WTC11 (cell line): Measurements from ENCODE around the gene ITPKC. TPM values are rescaled to one million over a fixed set of nuclear protein-coding genes. Genes with fewer than 3 reads are reported as not detected.

Experiments
- ATAC-seq: fragments of 200-7000 bp; cut with Tn5 transposase; 2 replicates; pipeline ENCODE4 v1.10.0; 2021; ENCODE audit warnings: mild to moderate bottlenecking, moderate library complexity
- CTCF ChIA-PET: fragments of 300-600 bp; sonication (Branson Sonifier 250); formaldehyde crosslinking; loops from one replicate; lab custom pipeline; 2021; ENCODE audit warnings: antibody characterized with exemption; lab: Charles Lee
- POLR2A ChIA-PET: fragments of 350-600 bp; sonication (Branson Sonifier 250); formaldehyde crosslinking; loops from one replicate; lab custom pipeline; 2021; ENCODE audit warnings: antibody characterized with exemption; lab: Charles Lee
- DNase-seq: peaks from one replicate; pipeline ENCODE4 v3.0.0; 2021; ENCODE audit warnings: low spot score
- H3K27ac Mint-ChIP-seq: 2 replicates; pipeline ENCODE4 v1.8.0; 2021; ENCODE audit warnings: mixed read lengths
- H3K27me3 Mint-ChIP-seq: 2 replicates; pipeline ENCODE4 v1.8.0; 2021; ENCODE audit warnings: low read depth, mild to moderate bottlenecking, moderate library complexity, mixed read lengths
- H3K36me3 Mint-ChIP-seq: 2 replicates; pipeline ENCODE4 v1.8.0; 2021; ENCODE audit warnings: mixed read lengths
- H3K4me1 Mint-ChIP-seq: 2 replicates; pipeline ENCODE4 v1.8.0; 2022; ENCODE audit warnings: mixed read lengths
- H3K4me3 Mint-ChIP-seq: 2 replicates; pipeline ENCODE4 v1.8.0; 2021; ENCODE audit warnings: mild to moderate bottlenecking, moderate library complexity, mixed read lengths
- H3K9me3 Mint-ChIP-seq: 2 replicates; pipeline ENCODE4 v1.8.0; 2021; ENCODE audit warnings: mixed read lengths
- CREM ChIP-seq: sonication (generic); formaldehyde crosslinking; IDR thresholded peaks from 2 replicates; pipeline ENCODE4 v1.8.1; 2022; ENCODE audit warnings: mild to moderate bottlenecking, missing genetic modification reagents, moderate library complexity
- GTF2I ChIP-seq: fragments of 250-450 bp; sonication (Bioruptor Pico); conservative IDR thresholded peaks from 2 replicates; pipeline ENCODE4 v1.4.0; 2021; ENCODE audit warnings: mild to moderate bottlenecking
- HMGA2 ChIP-seq: fragments of 250-450 bp; sonication (Bioruptor Pico); IDR thresholded peaks from 2 replicates; pipeline ENCODE4 v1.4.0; 2021; ENCODE audit warnings: mild to moderate bottlenecking, moderate library complexity
- OVOL2 ChIP-seq: fragments of 250-450 bp; sonication (Bioruptor Pico); IDR thresholded peaks from 2 replicates; pipeline ENCODE4 v1.9.0; 2021; ENCODE audit warnings: mild to moderate bottlenecking, borderline replicate concordance
- SOX15 ChIP-seq: fragments of 250-450 bp; sonication (Bioruptor Pico); IDR thresholded peaks from 2 replicates; pipeline ENCODE4 v1.9.0; 2021; ENCODE audit warnings: mild to moderate bottlenecking
- ZNF671 ChIP-seq: fragments of 250-450 bp; sonication (Bioruptor Pico); IDR thresholded peaks from 2 replicates; pipeline ENCODE4 v1.8.0; 2021; ENCODE audit warnings: mild to moderate bottlenecking
- total RNA-seq: library from RNA; stranded (reverse); gene quantifications from 3 replicates; pipeline ENCODE4 v1.2.3, GENCODE V29; 2021
- TF ChIP-seq, protein P1 (sequence below): sonication (generic); formaldehyde crosslinking; IDR thresholded peaks from 2 replicates; pipeline ENCODE4 v1.8.1; 2023; ENCODE audit warnings: mild to moderate bottlenecking, missing genetic modification reagents, moderate library complexity
- TF ChIP-seq, protein P2 (sequence below): fragments of 250-450 bp; sonication (Bioruptor Pico); IDR thresholded peaks from 2 replicates; pipeline ENCODE4 v1.9.0; 2021; ENCODE audit warnings: mild to moderate bottlenecking
- TF ChIP-seq, protein P3 (sequence below): sonication (generic); formaldehyde crosslinking; IDR thresholded peaks from 2 replicates; pipeline ENCODE4 v1.8.0; 2023; ENCODE audit warnings: missing genetic modification reagents, mild to moderate bottlenecking, borderline replicate concordance
- TF ChIP-seq, protein P4 (sequence below): sonication (generic); formaldehyde crosslinking; IDR thresholded peaks from 2 replicates; pipeline ENCODE4 v1.8.1; 2023; ENCODE audit warnings: mild to moderate bottlenecking, missing genetic modification reagents

Gene ITPKC
- total RNA-seq, 1 experiment from 2014 or later, result 13.8 TPM

DNA sequence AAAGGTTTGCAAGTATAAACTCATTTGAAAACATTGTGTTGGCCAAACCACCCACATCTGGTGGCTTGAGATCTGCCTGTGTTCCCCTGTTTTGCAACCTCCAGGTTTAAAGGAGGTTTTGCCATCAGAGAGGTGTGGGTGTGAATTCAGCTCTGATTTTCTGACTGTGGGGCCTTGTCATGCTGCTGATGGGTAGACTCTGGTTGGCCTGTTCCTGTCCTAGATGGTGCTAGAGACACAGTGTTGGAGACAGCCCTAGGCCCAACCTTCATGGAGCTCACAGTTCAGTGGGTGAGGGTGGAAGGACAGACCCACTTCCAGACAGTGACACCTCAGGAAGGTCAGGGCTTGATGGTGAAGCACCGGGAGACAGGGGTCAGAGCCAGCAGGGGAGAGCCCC lies 68.6 kb downstream of the ITPKC start:
- no peak overlapping the region for H3K27ac Mint-ChIP-seq
- DNase-seq, result no peak
- H3K9me3 Mint-ChIP-seq, result no peaks in the 10 kb centered on the region
- no peaks in the 10 kb centered on the region for H3K27me3 Mint-ChIP-seq
- no peak overlapping the region for H3K4me3 Mint-ChIP-seq
- TF ChIP-seq GTF2I (no peak), CREM (no peak), HMGA2 (CRISPR knock-in tag) (no peak)
- TF ChIP-seq, protein P1, sequence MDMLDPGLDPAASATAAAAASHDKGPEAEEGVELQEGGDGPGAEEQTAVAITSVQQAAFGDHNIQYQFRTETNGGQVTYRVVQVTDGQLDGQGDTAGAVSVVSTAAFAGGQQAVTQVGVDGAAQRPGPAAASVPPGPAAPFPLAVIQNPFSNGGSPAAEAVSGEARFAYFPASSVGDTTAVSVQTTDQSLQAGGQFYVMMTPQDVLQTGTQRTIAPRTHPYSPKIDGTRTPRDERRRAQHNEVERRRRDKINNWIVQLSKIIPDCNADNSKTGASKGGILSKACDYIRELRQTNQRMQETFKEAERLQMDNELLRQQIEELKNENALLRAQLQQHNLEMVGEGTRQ (CRISPR knock-in tag), result no peak
- TF ChIP-seq, protein P2, sequence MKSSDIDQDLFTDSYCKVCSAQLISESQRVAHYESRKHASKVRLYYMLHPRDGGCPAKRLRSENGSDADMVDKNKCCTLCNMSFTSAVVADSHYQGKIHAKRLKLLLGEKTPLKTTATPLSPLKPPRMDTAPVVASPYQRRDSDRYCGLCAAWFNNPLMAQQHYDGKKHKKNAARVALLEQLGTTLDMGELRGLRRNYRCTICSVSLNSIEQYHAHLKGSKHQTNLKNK, result no peak
- H3K36me3 Mint-ChIP-seq, result peaks cover 8% of the 10 kb centered on the region
- ChIA-PET CTCF (interaction anchor here (1.7 to 2.5 kb wide), 3 partner anchors 10 to 22 kb away, joined by 4 to 11 read pairs (median 11); partner anchors contain the start of gene EGLN2), POLR2A (no interaction called here)
- peaks cover 3% of the 10 kb centered on the region; the same call in 1 of the 2 replicates for H3K4me1 Mint-ChIP-seq
- ATAC-seq, result no peak

DNA sequence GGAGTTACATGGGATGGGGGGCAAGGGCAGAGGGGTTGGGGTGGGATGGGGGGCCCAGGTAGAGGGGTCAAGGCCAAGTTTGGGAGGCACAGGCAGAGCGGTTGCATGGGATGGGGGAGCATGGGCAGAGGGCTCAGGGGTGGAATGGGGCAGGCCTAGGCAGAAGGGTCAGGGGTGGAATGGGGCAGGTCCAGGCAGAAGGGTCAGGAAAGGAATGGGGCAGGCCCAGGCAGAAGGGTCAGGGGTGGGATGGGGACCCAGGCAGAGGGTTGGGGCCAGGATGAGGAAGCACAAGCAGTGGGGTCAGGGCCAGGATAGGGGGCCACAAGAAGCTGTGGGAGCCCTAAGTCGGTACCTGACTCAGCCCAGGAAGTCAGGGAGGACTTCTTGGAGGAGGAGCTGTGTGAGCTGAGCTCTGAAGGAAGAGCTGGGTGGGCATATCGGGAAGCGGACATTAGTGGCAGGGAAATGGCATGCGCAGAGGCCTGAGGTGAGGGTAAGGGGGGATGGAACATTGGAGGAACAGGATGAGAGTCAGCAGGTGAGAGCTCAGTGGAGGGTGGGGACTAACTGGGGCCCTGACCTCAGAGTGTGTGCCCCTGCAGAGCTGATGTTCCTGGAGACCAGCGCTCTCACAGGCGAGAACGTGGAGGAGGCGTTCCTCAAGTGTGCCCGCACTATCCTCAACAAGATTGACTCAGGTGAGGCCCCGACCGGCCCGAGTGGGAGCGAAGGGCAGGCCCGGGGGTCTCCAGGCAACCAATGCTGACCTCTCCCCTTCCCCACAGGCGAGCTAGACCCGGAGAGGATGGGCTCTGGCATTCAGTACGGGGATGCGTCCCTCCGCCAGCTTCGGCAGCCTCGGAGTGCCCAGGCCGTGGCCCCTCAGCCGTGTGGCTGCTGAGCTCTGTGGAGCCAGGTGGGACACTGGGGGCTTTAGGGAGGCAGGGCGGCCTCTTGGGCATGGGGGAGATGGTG lies 69.4 kb downstream of the ITPKC start:
- H3K4me3 Mint-ChIP-seq, result no peak overlapping the region
- peaks cover 11% of the 10 kb centered on the region for H3K36me3 Mint-ChIP-seq
- peak; percentile 26; the same call in 1 of the 2 replicates for ATAC-seq
- TF ChIP-seq ZNF671 (CRISPR knock-in tag) (no peak), OVOL2 (no peak), SOX15 (CRISPR knock-in tag) (no peak)
- TF ChIP-seq, protein P3, sequence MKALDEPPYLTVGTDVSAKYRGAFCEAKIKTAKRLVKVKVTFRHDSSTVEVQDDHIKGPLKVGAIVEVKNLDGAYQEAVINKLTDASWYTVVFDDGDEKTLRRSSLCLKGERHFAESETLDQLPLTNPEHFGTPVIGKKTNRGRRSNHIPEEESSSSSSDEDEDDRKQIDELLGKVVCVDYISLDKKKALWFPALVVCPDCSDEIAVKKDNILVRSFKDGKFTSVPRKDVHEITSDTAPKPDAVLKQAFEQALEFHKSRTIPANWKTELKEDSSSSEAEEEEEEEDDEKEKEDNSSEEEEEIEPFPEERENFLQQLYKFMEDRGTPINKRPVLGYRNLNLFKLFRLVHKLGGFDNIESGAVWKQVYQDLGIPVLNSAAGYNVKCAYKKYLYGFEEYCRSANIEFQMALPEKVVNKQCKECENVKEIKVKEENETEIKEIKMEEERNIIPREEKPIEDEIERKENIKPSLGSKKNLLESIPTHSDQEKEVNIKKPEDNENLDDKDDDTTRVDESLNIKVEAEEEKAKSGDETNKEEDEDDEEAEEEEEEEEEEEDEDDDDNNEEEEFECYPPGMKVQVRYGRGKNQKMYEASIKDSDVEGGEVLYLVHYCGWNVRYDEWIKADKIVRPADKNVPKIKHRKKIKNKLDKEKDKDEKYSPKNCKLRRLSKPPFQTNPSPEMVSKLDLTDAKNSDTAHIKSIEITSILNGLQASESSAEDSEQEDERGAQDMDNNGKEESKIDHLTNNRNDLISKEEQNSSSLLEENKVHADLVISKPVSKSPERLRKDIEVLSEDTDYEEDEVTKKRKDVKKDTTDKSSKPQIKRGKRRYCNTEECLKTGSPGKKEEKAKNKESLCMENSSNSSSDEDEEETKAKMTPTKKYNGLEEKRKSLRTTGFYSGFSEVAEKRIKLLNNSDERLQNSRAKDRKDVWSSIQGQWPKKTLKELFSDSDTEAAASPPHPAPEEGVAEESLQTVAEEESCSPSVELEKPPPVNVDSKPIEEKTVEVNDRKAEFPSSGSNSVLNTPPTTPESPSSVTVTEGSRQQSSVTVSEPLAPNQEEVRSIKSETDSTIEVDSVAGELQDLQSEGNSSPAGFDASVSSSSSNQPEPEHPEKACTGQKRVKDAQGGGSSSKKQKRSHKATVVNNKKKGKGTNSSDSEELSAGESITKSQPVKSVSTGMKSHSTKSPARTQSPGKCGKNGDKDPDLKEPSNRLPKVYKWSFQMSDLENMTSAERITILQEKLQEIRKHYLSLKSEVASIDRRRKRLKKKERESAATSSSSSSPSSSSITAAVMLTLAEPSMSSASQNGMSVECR (CRISPR knock-in tag), result no peak
- TF ChIP-seq, protein P4, sequence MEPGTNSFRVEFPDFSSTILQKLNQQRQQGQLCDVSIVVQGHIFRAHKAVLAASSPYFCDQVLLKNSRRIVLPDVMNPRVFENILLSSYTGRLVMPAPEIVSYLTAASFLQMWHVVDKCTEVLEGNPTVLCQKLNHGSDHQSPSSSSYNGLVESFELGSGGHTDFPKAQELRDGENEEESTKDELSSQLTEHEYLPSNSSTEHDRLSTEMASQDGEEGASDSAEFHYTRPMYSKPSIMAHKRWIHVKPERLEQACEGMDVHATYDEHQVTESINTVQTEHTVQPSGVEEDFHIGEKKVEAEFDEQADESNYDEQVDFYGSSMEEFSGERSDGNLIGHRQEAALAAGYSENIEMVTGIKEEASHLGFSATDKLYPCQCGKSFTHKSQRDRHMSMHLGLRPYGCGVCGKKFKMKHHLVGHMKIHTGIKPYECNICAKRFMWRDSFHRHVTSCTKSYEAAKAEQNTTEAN (CRISPR knock-in tag), result no peak
- H3K9me3 Mint-ChIP-seq, result no peaks in the 10 kb centered on the region
- ChIA-PET CTCF (interaction anchor here (0.6 to 2.5 kb wide), 5 partner anchors 9 to 32 kb away, joined by 3 to 11 read pairs (median 5); partner anchors contain the start of gene EGLN2), POLR2A (interaction anchor here (0.6 to 1.3 kb wide), 2 partner anchors 9 to 51 kb away, joined by 5 to 9 read pairs; partner anchors contain the start of gene RAB4B)
- H3K27ac Mint-ChIP-seq, result peak overlapping the region; percentile 44
- no peaks in the 10 kb centered on the region for H3K27me3 Mint-ChIP-seq
- peaks cover 3% of the 10 kb centered on the region; the same call in 1 of the 2 replicates for H3K4me1 Mint-ChIP-seq
- DNase-seq, result no peak

Other genes starting within 250 kb of the ITPKC start
- gene SHKBP1, start 140.2 kb upstream of the ITPKC start, total RNA-seq, result 71.7 to 82.1 TPM (median 76.9 TPM) in 3 replicates
- 125 to 168 TPM (median 166 TPM) in 3 replicates for gene LTBP4, start 115.7 kb upstream of the ITPKC start, total RNA-seq
- 30.3 to 38.6 TPM (median 34.9 TPM) in 3 replicates for gene NUMBL, start 26.5 kb upstream of the ITPKC start, total RNA-seq
- gene COQ8B, start 226 bp upstream of the ITPKC start, total RNA-seq, result 55.6 to 62.9 TPM (median 59.9 TPM) in 3 replicates
- gene ACTMAP, start 33.4 kb downstream of the ITPKC start, total RNA-seq, result 29.6 to 42.4 TPM (median 40.2 TPM) in 3 replicates
- 215 to 227 TPM (median 218 TPM) in 3 replicates for gene SNRPA, start 34.1 kb downstream of the ITPKC start, total RNA-seq
- gene MIA, start 58.4 kb downstream of the ITPKC start, total RNA-seq, result not detected in 3 replicates
- 29.7 to 34.1 TPM (median 30.5 TPM) in 3 replicates for gene RAB4B, start 61.1 kb downstream of the ITPKC start, total RNA-seq
- 97.7 to 106 TPM (median 102 TPM) in 3 replicates for gene EGLN2, start 82.1 kb downstream of the ITPKC start, total RNA-seq
- 0.25 to 0.80 TPM (median 0.28 TPM) in 3 replicates for gene CYP2A6, start 133.3 kb downstream of the ITPKC start, total RNA-seq
- gene CYP2A7, start 165.1 kb downstream of the ITPKC start, total RNA-seq, result 0.21 TPM in 1 of 3 replicates, not detected in the others